Esophagus squamous epithelium (tissue), 4 donors: ENCODE measurements around the gene CRADD.
"Not testable (repeated sequence)": the region's sequence is repeated elsewhere in the genome, so short reads cannot be mapped to it uniquely, and the experiment has no call there.

ENCODE experiments used
- CTCF ChIP-seq, 6 experiments: fragments of 450-650 bp in 4 of 6; fragments of 200-600 bp in 2 of 6; sonication (generic) in 2 of 6; IDR thresholded peaks; one replicate each; pipeline ENCODE4 v1.5.1; 2016 to 2019; ENCODE audit warnings: antibody characterized with exemption in 6 of 6, mild to moderate bottlenecking in 4 of 6, moderate library complexity in 4 of 6
- POLR2A ChIP-seq, 4 donors: fragments of 450-650 bp; IDR thresholded peaks; one replicate each; pipeline ENCODE4 v1.6.1; 2017; ENCODE audit warnings: antibody characterized with exemption in 4 of 4, mild to moderate bottlenecking in 4 of 4, moderate library complexity in 3 of 4

DNA sequence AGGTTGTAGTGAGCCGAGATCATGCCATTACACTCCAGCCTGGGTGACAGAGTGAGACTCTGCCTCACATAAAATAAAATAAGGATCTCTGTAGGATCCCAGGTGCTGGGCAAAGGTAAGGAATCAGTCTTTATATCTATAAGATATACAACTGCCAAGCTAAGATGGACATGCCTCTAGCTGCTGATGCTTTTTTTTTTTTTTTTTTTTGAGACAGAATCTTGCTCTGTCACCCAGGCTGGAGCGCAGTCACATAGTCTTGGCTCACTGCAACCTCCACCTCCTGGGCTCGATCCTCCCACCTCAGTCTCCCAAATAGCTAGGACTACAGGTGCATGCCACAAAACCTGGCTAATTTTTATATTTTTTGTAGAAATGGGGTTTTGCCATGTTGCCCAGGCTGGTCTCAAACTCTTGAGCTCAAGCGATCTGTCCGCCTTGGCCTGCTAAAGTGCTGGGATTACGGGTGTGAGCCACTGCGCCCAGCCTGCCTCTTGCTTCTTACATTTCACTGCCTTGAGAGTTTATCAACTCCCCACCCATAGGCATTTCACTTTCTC, 208.9 kb downstream of the CRADD start:
- TF ChIP-seq CTCF, POLR2A (IDR thresholded peaks at IDR 0.05): not testable (repeated sequence)
